ENCODE data around the gene CEL. TPM values are rescaled to one million over a fixed set of nuclear protein-coding genes. Genes with fewer than 3 reads are reported as not detected.

Gene CEL
- total and polyA plus RNA-seq, 10 donors: 0.46 to 5.3 (median 0.72) TPM; not detected in 2

DNA sequence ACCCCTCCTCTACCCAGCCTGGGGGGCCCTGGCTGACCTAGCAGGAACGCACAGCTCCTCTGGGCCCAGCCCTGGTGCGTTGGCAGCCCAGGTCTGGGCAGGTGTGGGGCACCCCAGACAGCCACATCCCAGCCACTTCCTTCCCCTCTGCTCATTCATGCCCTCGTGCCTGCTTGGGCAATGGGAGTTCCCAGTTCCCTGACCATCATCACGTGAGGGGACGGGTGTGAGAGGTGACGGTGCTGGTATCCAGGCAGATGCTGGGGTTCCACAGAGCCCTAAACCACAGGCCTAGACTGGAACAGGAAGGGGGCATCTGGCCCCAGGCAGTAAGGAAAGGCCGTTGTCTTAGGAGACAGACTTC is 50.9 kb downstream of the CEL start:
- TF ChIP-seq POLR2A (IDR thresholded peaks at IDR 0.05): no peak
- peak; percentile 69 to 87 (median 80) for TF ChIP-seq POLR2AphosphoS5 (IDR thresholded peaks at IDR 0.05)
- 3 to 28% (median 16%) methylated on average over 5 to 7 of the region's 7 CpGs for WGBS, 5 donors
- intact Hi-C loops (cut with DNase I; ENCODE audit: low total_unique reads): no loop called here
- Histone ChIP-seq H3K27ac (peak overlapping the region; percentile 53 to 95 (median 64)), H3K27me3 (replicated peaks in 1 of 7) (no peaks in the 10 kb centered on the region), H3K4me3 (peak overlapping the region in 1 of 8 donors; percentile 13), H3K4me1 (peaks cover 46 to 68% (median 60%) of the 10 kb centered on the region in 6 donors), H3K36me3 (peaks cover 4 to 46% (median 37%) of the 10 kb centered on the region in 6 donors), H3K9me3 (no peaks in the 10 kb centered on the region)
- DNase-seq: peak; percentile 90

DNA sequence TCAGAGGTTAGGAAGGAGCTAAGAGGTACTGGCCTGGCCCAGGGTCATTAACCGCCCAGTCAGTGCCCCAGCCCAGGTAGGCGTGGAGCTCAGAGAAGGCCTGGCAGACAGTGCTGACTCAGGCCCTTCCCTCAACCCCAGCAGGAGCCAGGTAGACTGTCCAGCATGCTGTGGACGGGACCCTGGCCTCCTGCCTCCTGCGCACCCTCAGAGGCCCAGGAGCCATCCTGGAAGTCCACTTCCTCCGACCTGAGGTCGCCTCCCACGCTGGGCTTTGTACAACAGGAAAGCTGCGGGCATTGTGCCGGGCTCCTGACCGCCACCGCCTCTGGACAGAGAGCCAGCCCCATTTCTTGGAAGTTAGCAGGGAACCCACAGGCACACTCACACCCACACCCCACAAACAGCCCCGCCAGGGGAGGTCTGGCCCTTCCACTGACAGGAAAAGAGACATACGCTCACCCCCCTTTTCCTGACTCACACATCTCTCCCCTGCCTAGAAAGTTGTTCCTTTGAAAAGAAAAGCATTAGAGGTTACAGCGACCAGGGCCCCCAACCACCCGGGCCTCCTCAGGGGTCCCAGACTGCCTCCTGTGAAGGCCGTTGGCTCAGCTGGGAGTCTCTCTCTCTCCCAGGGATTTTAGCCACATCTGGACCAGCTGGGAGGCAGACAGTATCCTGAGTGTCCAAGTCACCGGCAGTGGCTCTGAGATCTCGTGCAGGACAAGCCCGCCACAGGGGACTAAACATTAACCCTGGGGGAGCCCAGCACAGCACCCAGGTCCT is 51.6 kb downstream of the CEL start:
- TF ChIP-seq POLR2AphosphoS5 (IDR thresholded peaks at IDR 0.05): peak; percentile 40 to 65 (median 60)
- TF ChIP-seq, protein P1, sequence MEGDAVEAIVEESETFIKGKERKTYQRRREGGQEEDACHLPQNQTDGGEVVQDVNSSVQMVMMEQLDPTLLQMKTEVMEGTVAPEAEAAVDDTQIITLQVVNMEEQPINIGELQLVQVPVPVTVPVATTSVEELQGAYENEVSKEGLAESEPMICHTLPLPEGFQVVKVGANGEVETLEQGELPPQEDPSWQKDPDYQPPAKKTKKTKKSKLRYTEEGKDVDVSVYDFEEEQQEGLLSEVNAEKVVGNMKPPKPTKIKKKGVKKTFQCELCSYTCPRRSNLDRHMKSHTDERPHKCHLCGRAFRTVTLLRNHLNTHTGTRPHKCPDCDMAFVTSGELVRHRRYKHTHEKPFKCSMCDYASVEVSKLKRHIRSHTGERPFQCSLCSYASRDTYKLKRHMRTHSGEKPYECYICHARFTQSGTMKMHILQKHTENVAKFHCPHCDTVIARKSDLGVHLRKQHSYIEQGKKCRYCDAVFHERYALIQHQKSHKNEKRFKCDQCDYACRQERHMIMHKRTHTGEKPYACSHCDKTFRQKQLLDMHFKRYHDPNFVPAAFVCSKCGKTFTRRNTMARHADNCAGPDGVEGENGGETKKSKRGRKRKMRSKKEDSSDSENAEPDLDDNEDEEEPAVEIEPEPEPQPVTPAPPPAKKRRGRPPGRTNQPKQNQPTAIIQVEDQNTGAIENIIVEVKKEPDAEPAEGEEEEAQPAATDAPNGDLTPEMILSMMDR (IDR thresholded peaks at IDR 0.05 in 8 of 11, conservative IDR thresholded peaks at IDR 0.05 in 3 of 11): no peak
- no peaks in the 10 kb centered on the region for H3K9me3 ChIP-seq
- peak; percentile 84 for DNase-seq
- H3K4me1 ChIP-seq: peaks cover 53 to 75% (median 67%) of the 10 kb centered on the region in 6 donors
- H3K36me3 ChIP-seq: peaks cover 0 to 38% (median 30%) of the 10 kb centered on the region in 6 donors
- intact Hi-C loops (cut with DNase I; ENCODE audit: low total_unique reads): no loop called here
- no peaks in the 10 kb centered on the region for H3K27me3 ChIP-seq (replicated peaks in 1 of 7)
- peak overlapping the region in 1 of 8 donors; percentile 13 for H3K4me3 ChIP-seq
- WGBS, 5 donors: 35 to 46% (median 38%) methylated on average over 13 to 19 of the region's 19 CpGs
- peak overlapping the region; percentile 53 to 95 (median 64) for H3K27ac ChIP-seq

DNA sequence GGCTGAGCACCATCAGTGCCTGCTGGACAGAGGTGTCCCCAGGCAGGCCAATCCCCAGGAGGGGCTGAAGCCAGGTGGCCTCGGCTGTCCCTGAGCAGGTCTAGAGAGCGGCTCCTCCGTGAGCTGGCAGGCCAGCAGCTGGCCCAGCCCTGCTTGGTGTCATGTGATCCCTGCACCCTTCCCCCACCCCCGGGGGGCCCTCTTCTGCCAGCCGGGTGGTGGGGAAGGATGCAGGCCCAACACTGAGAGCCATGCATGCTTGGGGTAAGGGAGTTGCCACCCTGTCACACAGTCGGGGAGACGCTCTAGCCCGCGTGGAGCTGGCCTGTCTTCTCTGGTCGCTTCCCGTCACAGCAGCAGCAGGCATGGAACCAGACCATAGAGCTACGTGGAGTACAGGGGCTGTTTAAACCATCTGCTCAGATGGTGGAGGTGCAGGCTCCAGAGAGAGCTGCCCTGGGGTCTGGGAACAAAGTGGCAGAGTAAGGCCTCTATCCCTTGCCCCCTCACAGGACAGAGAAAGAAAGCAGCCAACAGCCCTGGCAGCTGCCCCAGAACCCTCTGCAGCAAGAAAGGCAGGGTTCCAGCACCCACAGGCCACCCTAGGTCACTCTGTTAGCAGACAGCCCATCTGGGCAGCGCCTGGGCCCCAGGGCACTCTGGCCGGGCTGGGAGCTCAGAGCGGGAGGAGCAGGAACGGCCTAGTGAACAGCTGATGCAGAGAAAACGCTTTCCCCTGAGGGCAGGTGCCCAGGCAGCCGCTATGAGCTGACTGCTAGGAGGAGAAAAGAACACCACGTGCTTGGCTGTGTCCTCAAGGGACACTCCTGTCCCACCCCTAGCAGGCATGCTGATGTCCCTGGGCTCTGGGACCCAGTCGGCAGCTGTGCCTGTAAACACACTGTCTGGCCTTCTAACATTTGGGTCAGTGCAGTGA is 52.4 kb downstream of the CEL start:
- H3K4me3 ChIP-seq: peak overlapping the region in 1 of 8 donors; percentile 13
- intact Hi-C loops (cut with DNase I; ENCODE audit: low total_unique reads): no loop called here
- H3K4me1 ChIP-seq: peaks cover 62 to 84% (median 76%) of the 10 kb centered on the region in 6 donors
- H3K27me3 ChIP-seq (replicated peaks in 1 of 7): no peaks in the 10 kb centered on the region
- H3K9me3 ChIP-seq: no peaks in the 10 kb centered on the region
- peak; percentile 80 for DNase-seq
- TF ChIP-seq, protein P1 (IDR thresholded peaks at IDR 0.05 in 8 of 11, conservative IDR thresholded peaks at IDR 0.05 in 3 of 11): no peak
- peak in 2 of 3 donors; percentile 2 to 30 for TF ChIP-seq POLR2AphosphoS5 (IDR thresholded peaks at IDR 0.05)
- H3K27ac ChIP-seq: peak overlapping the region; percentile 53 to 95 (median 64)
- peaks cover 0 to 30% (median 21%) of the 10 kb centered on the region in 6 donors for H3K36me3 ChIP-seq
- WGBS, 5 donors: 34 to 48% (median 39%) methylated on average over 15 to 20 of the region's 20 CpGs

DNA sequence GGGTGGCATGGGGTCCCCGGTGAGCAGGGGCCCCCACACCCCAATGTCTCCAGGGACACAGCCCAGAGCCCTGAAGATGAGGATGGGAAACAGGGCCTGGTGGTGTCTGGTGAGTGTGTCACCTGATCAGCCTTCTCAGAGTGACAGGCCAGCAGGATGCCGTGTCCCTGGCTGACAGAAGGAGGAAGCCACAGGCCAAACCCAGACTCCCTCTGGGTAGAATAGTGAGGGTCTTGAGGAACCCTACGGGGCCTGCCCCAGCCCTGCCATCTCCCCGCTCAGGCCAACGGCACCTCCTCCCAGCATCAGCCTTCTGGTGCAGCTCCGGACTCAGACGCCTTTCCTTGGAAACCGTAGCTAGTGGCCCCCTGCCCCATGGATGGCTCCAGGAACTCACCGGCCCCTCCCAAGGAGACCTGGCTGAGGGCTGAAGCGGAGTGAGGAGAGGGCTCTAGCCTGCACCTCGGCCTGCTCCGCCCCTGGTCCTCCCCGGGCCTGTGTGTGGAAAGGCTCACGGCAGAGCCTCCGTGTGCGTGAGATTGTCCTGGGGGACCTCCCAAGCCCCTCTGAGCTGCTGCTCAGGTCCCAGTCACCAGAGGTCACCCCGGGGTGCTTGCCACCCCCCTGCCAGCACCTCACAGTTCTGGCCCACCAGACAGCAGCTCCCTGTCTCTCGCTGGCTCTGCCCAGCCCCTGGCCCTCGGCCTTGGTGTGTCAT is 53.3 kb downstream of the CEL start:
- Histone ChIP-seq H3K36me3 (peaks cover 0 to 22% (median 13%) of the 10 kb centered on the region in 6 donors), H3K4me3 (no peak overlapping the region), H3K4me1 (peaks cover 70 to 92% (median 84%) of the 10 kb centered on the region in 6 donors), H3K27ac (peak overlapping the region in 7 of 8 donors; percentile 23 to 95 (median 67)), H3K27me3 (replicated peaks in 1 of 7) (no peaks in the 10 kb centered on the region), H3K9me3 (no peaks in the 10 kb centered on the region)
- TF ChIP-seq POLR2A (IDR thresholded peaks at IDR 0.05) (no peak), POLR2AphosphoS5 (IDR thresholded peaks at IDR 0.05) (peak in 2 of 3 donors; percentile 1 to 2)
- TF ChIP-seq, protein P1 (IDR thresholded peaks at IDR 0.05 in 8 of 11, conservative IDR thresholded peaks at IDR 0.05 in 3 of 11): no peak
- 65 to 76% (median 71%) methylated on average over 14 to 19 of the region's 19 CpGs for WGBS, 5 donors
- peak; percentile 78 for DNase-seq
- intact Hi-C loops (cut with DNase I; ENCODE audit: low total_unique reads): no loop called here

Data from spleen (tissue), 11 donors.